Measurements from ENCODE around the gene KCNH3. TPM values are rescaled to one million over a fixed set of nuclear protein-coding genes. Genes with fewer than 3 reads are reported as not detected.
"Not testable (repeated sequence)": the region's sequence is repeated elsewhere in the genome, so short reads cannot be mapped to it uniquely, and the experiment has no call there.

Gene KCNH3
- total and polyA plus RNA-seq, 4 donors = 0.07 to 0.24 (median 0.19) TPM; not detected in 1

DNA sequence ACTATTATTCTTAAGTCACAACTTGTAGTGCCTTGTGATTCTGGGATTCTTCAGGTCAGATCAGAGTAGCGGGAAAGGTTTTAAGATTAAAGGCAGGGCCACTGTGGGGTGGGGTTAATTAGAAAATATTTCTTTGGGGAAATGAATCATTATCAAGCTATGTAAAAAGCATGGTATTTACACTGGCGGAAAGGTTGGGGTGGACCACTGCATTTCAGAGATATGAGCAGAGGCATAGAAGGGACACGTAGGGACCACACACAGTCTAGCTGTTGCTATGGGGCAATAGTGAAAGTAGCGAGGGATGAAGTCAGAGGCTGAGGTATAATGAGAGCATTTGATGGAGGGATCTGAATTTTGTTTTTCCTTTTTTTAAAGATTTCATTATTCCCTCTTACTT is 31.7 kb upstream of the KCNH3 start:
- Histone ChIP-seq H3K36me3 (ENCODE audit: control insufficient read depth in 4 of 4, insufficient read depth in 3 of 4, low read depth in 1 of 4, low read length in 3 of 4) (no peaks in the 10 kb centered on the region), H3K9me3 (ENCODE audit: control insufficient read depth in 4 of 4, low read length in 3 of 4) (no peaks in the 10 kb centered on the region), H3K4me1 (ENCODE audit: control insufficient read depth in 4 of 4, insufficient read depth in 4 of 4, low read length in 3 of 4) (no peaks in the 10 kb centered on the region), H3K27ac (ENCODE audit: low read depth in 1 of 2, low read length in 2 of 2) (no peak overlapping the region), H3K9ac (ENCODE audit: low read depth in 1 of 2, low read length in 2 of 2) (no peak overlapping the region), H3K4me3 (ENCODE audit: low read depth in 1 of 3, low read length in 3 of 3) (no peak overlapping the region), H3K27me3 (ENCODE audit: control insufficient read depth in 4 of 4, insufficient read depth in 4 of 4, low read length in 3 of 4) (no peaks in the 10 kb centered on the region)
- DNase-seq (ENCODE audit: low spot score) = no peak
- TF ChIP-seq RAD21 (IDR thresholded peaks at IDR 0.05) (no peak), JUND (IDR thresholded peaks at IDR 0.05) (no peak), EGR1 (IDR thresholded peaks at IDR 0.05; ENCODE audit: low read depth in 2 of 2) (no peak), REST (IDR thresholded peaks at IDR 0.05) (no peak), HNF4A (conservative IDR thresholded peaks at IDR 0.05) (no peak)
- 95% methylated on average over 4 of the region's 4 CpGs for WGBS

DNA sequence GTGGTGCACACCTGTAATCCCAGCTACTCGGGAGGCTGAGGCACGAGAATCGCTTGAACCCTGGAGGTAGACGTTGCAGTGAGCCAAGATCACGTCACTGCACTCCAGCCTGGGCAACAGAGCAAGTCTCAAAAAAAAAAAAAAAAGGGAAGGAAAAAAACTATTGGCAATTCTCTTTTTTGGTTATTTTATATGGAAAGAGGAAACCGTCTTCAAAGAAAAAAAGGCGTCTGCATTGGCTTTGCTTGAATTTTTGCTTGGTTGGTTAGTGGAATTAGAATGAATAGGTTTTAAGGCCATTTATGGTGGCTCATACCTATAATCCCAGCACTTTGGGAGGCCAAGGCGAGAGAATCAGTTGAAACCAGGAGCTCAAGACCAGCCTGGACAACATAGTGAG is 29.1 kb upstream of the KCNH3 start:
- not testable (repeated sequence) for H3K9ac ChIP-seq (ENCODE audit: low read depth in 1 of 2, low read length in 2 of 2); H3K4me3 ChIP-seq (ENCODE audit: low read depth in 1 of 3, low read length in 3 of 3); H3K36me3 ChIP-seq (ENCODE audit: control insufficient read depth in 4 of 4, insufficient read depth in 3 of 4, low read depth in 1 of 4, low read length in 3 of 4); H3K4me1 ChIP-seq (ENCODE audit: control insufficient read depth in 4 of 4, insufficient read depth in 4 of 4, low read length in 3 of 4); H3K27me3 ChIP-seq (ENCODE audit: control insufficient read depth in 4 of 4, insufficient read depth in 4 of 4, low read length in 3 of 4); H3K9me3 ChIP-seq (ENCODE audit: control insufficient read depth in 4 of 4, low read length in 3 of 4); DNase-seq (ENCODE audit: low spot score); H3K27ac ChIP-seq (ENCODE audit: low read depth in 1 of 2, low read length in 2 of 2)
- WGBS = 93% methylated on average over 8 of the region's 8 CpGs

DNA sequence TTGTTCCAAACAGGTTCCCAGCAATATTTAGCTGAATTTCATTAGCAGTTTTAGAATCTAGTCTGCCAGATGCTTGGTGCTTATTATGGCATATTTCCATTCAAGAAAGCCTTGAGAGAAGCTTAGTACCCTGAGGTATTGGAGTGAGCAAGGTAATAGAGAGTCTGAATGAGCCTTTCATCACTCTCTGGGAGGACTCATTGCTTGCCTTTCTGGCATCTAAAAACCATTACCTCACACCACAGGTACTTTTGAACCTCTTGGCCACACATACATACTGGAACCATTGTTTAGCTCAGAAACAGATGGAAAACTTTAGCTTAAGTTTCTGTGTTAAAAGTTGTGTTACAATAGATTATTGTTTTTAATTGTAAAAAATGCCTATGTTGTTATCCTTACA is 27.4 kb upstream of the KCNH3 start:
- H3K9me3 ChIP-seq (ENCODE audit: control insufficient read depth in 4 of 4, low read length in 3 of 4) = no peaks in the 10 kb centered on the region
- DNase-seq (ENCODE audit: low spot score) = no peak
- no peak overlapping the region for H3K4me3 ChIP-seq (ENCODE audit: low read depth in 1 of 3, low read length in 3 of 3)
- H3K27ac ChIP-seq (ENCODE audit: low read depth in 1 of 2, low read length in 2 of 2) = no peak overlapping the region
- peaks cover 0 to 13% (median 9%) of the 10 kb centered on the region in 4 donors for H3K4me1 ChIP-seq (ENCODE audit: control insufficient read depth in 4 of 4, insufficient read depth in 4 of 4, low read length in 3 of 4)
- TF ChIP-seq FOXA1 (IDR thresholded peaks at IDR 0.05) (no peak), REST (IDR thresholded peaks at IDR 0.05) (no peak), GABPA (IDR thresholded peaks at IDR 0.05 in 1 of 2, conservative IDR thresholded peaks at IDR 0.05 in 1 of 2) (no peak), TAF1 (conservative IDR thresholded peaks at IDR 0.05) (no peak), MAX (IDR thresholded peaks at IDR 0.05) (no peak), RXRA (IDR thresholded peaks at IDR 0.05) (no peak), SP1 (IDR thresholded peaks at IDR 0.05) (no peak), ZBTB33 (IDR thresholded peaks at IDR 0.05) (no peak), HNF4G (IDR thresholded peaks at IDR 0.05) (no peak), HNF4A (conservative IDR thresholded peaks at IDR 0.05) (no peak), ATF3 (IDR thresholded peaks at IDR 0.05) (no peak), CTCF (IDR thresholded peaks at IDR 0.05; ENCODE audit: low read depth, low read length, missing input control) (no peak), JUND (IDR thresholded peaks at IDR 0.05) (no peak), NR2F2 (IDR thresholded peaks at IDR 0.05) (no peak), RAD21 (IDR thresholded peaks at IDR 0.05) (no peak), YY1 (IDR thresholded peaks at IDR 0.05) (no peak), FOXA2 (IDR thresholded peaks at IDR 0.05) (no peak), EGR1 (IDR thresholded peaks at IDR 0.05; ENCODE audit: low read depth in 2 of 2) (no peak)
- no peaks in the 10 kb centered on the region for H3K36me3 ChIP-seq (ENCODE audit: control insufficient read depth in 4 of 4, insufficient read depth in 3 of 4, low read depth in 1 of 4, low read length in 3 of 4)
- H3K9ac ChIP-seq (ENCODE audit: low read depth in 1 of 2, low read length in 2 of 2) = no peak overlapping the region
- no peaks in the 10 kb centered on the region for H3K27me3 ChIP-seq (ENCODE audit: control insufficient read depth in 4 of 4, insufficient read depth in 4 of 4, low read length in 3 of 4)
